ENCODE measurements around the gene LRRC8D.

The LRRC8D gene

DNA sequence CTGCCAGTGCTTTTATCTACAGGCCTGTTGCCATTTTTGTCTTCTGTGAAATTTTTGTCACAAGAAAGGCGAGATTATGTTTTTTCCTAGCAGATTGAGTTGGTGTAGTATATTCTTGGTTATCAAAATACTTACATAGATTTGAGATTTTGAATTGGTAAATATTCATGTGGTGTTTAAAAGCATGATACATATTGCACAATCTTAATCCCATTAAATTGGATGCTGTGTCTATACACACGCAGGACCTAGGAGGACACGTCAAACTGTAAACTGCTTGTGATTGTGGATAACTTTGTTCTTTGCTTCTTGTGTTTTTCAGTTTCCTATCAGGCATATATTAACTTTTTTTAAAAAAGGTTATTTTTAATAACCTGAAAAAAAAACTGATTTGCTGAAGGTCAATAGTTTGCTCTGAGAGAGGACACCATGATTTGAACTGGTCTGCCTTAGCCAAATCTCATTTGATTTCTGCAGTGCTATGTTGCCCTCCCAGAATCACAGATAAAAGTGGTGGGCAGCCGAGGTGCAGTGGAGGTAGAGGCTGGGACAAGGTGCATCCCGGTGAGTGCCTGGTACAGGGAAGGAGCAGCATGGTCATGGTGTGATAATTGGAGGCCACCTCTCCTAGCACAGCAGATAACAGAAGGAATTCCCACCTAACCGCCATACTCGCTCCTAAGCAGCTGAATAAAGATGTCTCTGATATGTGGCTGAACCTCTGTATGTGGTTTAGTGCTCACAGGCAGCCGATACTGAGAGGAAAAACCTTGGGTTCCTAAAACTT lies 76.7 kb downstream of the LRRC8D start:
- DNase-seq = no peak

GRCh38 chr1:89898150-89898549 lies 77.3 kb downstream of the LRRC8D start:
- no peak for DNase-seq

- no peak for DNase-seq
Measured at GRCh38 chr1:89898695-89899470, 78.1 kb downstream of the LRRC8D start.

DNA sequence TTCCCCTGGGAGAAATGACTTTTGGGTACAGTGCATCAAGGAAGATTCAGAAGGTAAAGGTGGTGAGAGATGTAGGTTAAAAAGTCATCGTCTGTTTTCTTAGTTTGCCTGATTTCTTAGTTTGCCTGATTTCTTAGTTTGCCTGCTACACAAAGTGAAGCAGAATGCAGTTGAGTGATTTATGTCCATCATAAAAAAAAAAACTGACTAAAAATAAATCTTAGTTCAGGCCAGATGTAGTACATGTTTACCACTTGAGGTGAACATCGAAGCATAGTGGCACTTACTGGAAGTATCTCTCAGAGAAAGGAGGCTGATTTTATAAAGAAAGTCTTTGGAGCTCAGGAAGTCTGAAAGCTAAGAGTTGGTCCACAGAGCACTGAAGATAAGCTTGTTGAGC lies 79.5 kb downstream of the LRRC8D start:
- no peak for DNase-seq

DNA sequence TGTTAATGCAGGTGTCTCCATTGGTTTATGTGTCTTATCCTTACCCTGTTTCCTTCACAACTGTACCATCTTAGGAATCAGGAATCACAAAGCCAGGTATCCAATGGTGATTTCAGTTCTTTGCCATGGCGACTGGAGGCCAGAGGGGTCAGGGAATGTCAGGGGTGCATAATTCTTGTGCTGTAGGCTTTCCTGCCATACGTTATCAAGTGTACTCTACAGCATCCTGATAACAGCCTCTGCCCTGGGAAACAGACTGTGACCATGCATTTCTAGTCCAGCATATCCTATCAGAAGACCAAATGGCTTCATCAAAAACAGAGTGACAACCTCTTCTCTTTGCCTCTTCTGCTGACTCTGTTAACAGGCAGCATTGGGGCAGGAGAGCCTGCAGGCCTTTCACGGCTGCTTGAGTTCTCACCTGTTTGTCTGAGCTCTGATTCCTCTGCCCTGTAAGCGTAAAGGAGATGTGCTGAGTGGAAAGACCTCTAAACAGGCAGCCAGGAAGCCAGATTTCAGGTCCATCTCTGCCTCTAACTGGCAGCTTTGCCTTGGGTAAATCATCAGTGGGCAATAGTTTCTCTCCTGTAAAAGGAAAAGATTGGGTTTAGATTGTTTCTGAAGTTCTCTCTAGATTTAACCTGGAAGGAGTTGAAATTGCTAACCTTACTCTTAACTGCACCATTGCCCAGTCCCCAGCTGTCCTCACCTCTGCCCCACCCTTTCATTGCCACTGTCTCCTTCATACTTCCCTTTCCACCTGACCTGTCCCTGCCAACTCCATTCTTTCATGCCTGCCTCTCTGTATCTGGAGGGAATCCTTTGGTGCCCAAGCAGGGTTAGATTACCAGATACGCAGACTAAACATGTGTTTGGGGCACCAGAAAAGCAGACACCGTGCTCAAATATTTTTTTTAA lies 80.2 kb downstream of the LRRC8D start:
- DNase-seq = no peak

DNA sequence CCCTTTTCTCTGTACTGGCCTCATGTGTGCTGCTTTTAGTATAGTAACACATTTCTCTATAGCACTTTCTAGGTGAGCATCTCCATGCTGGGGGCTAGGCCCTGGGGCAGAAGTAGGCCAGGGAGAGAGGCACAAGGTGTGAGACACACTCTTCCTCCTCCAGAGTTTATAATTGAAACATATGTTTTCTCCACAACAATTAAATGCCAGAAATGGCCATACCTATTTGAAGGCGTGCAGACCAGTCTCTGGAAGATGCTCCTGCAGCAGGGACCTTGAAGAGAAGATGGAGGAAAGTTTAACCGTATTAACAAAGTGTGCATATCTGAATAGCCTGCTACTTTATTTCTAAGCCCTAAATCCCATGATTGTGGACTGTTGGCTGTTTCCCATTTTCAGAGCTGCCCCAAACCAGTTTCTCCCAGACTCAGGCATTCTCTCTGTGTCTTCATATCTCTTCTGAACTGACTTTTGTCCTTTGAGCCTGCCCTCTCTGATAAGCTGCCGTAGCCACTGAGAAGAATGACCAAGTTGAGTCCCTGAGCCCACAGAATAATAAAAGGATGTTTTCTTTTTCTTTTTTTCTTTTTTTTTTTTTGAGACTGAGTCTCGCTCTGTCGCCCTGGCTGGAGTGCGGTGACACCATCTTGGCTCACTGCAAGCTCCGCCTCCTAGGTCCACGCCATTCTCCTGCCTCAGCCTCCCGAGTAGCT lies 81.3 kb downstream of the LRRC8D start:
- DNase-seq = no peak

DNA sequence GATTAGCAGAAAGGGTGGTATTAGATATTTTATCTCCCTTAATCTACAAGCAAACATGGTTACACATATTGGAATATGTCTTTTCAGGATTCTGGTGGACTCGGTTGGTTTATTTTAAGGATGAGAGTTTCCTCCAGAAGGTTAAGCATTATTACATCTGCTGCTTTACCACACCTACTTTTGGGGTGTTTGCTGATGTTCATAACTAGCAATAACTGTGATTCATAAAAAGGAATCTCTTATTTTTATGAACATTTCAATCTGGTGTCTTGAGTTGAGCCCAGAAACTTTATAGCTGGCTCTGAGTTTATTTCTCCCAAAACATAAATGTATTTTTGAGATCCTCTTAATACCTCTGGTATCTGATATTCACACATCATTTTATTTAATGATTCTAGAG lies 82.7 kb downstream of the LRRC8D start:
- no peak for DNase-seq

- DNase-seq = no peak
Measured at GRCh38 chr1:89904219-89904980, 83.6 kb downstream of the LRRC8D start.

DNA sequence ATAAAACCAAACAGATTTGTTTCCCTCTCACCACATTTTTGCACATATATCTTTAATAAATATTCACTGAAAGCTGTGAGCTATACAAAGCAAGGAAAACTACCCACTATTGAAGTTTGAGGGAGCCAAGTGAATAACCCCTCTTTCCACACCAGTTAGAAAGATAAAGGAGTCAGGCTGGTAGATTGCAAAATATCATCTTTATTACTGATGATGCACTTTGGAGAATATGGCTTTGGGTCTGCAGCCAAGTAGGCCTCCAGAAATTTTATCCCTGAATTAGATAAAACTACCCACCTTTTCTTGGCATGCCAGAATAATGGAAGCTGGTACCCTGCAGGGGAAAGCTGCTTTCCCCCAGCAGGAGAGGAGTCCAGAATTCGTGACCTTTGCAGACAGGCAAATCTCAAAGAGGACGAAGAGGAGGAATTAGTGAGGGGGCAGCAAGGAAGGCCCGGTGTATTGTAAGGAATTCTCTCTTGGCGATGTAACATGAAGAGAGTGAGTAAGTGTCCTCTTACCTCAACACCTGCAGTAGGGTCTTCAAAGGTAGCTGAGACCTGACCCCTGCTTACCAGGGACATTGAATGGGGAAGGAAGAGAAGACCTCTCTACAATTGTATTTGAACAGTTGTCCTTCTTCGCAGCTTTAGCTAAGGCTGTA lies 84.7 kb downstream of the LRRC8D start:
- DNase-seq = no peak

- no peak for DNase-seq
Measured at GRCh38 chr1:89906088-89906487, 85.3 kb downstream of the LRRC8D start.

GRCh38 chr1:89907727-89908212 lies 86.9 kb downstream of the LRRC8D start:
- DNase-seq = no peak

DNA sequence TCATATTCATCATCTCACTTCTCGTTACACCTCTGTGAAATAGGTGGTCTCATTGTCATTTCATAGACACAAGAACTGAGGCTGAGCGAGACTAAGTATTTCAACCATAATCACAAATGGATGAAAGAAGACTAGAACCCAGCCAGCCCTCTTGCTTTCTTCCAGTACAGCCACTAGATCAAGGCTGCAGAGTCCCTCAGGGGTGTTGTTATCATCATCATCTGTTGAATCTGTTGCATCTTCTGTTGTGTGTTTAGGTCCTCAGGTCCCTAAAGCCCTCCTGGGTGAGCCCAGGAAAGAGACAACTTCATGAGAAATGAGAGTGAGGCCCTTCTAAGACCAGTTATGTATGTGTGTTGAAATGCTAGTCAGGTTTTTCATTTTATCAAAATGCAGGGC lies 87.4 kb downstream of the LRRC8D start:
- DNase-seq = no peak

DNA sequence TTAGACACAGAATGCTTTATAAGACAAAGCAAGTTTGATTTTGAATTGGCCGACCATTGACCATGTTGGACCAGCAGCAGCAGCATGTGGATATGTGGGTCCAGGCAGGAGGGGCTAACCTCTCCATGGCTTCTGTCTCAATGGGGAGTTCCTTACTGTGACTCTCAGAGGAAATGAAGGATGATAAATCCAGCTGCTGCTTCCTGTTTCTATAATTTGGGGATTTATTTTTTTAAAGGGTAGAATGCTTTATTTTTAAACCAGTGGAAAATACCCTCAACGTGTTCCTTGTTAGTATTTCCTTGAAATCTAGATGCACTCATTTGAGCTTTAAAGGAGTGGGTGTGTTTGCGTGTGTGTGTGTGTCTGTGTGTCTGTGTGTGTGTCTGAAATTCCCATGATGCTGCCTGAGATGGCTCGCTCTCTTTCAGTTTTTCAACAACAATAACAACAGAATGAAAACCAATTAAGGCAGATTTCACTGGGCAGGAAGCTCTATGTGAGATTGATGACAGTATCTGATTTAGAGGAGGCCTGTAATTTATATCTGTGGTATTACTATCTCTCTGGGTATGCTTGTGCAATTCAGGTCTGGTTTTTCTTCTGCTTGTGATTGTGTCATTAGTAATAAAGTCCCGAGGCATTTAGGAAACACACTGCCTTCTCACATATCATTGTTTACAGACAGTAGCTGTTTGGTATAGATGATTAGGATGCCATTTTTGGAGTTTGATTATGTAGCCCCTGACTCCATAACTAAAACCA lies 88.0 kb downstream of the LRRC8D start:
- DNase-seq = no peak

- DNase-seq = no peak
Measured at GRCh38 chr1:89910268-89910667, 89.4 kb downstream of the LRRC8D start.

DNA sequence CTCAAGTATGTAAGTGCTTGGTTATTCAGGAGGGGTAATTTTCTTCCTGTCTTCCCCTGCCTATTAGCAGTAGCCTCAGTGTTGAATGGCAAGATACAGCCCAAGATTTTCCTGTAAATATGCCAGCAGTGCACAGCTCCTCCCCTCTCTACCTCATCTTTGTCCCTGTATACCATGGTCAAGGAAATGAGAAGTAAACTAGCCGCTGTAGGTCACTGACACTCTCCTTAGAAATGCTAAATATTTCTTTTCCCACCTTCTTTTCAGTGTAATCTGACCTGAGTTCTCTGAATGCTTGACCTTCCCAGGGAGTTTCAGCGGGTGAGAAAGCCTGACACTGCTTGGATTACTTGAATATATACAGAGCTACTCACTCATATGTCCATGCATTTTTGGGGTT lies 89.9 kb downstream of the LRRC8D start:
- DNase-seq = no peak

DNA sequence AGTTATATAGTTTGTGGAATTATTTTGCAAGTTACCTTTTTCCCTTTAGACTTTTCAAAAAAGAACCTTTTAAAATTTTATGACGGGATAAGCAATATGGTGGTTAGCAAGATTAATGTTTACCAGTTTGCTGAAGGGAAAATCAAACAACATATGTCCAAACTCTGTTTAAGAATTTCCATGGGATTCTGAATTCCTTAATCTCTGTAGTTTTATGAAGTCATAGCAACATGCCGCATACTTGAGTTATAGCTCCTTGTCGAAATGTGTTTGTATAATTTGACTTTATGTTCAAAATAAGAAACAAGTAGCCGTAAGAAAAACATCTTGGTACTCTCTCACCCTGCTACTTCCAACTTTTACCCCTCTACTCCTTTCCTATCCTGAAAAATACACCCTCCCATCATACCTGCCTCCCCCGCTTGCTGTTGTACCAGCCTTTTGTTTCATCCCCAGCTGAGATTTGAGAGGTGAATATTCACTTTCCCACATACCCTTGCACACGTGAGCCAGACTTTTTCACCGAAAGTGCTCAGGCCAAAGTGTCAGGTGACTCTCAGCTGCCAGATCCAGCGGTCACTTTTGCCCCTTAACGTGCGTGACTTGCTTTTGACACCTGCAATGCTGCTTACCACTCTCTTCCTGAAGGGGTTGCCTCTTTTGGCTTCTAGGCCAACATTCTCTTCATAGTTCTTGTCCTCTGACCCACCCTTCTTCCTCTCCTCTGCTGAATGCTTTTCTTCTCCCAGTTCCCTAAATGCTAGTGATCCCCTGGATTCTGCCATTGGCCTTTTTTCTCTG lies 90.6 kb downstream of the LRRC8D start:
- no peak for DNase-seq

DNA sequence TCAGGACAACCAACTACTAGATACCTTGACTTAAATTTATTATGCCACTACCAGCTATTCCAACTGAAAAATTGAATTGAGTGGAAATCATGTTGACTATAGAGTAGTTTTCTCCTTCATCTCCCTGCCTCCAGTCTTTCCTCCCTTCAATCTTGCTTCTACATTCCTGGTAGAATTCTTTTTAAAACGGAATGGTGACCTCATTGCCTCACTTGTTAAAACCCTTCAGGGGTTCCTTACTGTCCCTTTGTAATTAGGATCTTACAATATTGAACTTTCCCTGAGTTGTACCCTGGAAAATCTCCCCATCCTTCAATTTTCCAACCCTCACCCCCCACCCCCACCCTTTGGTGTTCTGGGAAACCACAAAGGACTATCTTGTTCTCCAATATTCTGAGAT lies 91.2 kb downstream of the LRRC8D start:
- DNase-seq = no peak

GRCh38 chr1:89913353-89914095 lies 92.7 kb downstream of the LRRC8D start:
- no peak for DNase-seq

DNA sequence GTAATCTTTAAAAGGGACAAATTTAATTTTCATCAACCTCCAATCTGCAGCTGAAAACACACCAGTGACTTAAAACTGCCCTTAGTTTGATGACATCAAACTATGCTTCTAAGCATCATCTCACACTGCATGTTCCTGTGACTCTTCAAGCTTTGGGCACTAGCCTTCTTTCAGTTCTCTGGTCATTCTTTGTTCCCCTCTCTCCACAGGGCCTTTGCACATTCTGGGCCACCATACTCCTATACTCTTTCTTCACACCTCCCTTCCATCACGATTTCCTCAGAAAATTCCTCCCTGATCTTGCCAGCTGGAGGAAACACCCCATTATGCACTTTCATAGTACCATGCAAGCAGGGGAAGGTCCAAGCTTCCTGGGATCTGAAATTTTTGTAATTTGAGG lies 96.5 kb downstream of the LRRC8D start:
- DNase-seq = no peak

All from activated CD4-positive, CD25-positive, alpha-beta regulatory T cell treated with anti-CD3 and anti-CD28 coated beads, Interleukin-2, amount 50 U/mL, for 72 hours (primary cell).